ENCODE data around the gene ARMH1.
"Not testable (repeated sequence)": the region's sequence is repeated elsewhere in the genome, so short reads cannot be mapped to it uniquely, and the experiment has no call there.

The ARMH1 gene

DNA sequence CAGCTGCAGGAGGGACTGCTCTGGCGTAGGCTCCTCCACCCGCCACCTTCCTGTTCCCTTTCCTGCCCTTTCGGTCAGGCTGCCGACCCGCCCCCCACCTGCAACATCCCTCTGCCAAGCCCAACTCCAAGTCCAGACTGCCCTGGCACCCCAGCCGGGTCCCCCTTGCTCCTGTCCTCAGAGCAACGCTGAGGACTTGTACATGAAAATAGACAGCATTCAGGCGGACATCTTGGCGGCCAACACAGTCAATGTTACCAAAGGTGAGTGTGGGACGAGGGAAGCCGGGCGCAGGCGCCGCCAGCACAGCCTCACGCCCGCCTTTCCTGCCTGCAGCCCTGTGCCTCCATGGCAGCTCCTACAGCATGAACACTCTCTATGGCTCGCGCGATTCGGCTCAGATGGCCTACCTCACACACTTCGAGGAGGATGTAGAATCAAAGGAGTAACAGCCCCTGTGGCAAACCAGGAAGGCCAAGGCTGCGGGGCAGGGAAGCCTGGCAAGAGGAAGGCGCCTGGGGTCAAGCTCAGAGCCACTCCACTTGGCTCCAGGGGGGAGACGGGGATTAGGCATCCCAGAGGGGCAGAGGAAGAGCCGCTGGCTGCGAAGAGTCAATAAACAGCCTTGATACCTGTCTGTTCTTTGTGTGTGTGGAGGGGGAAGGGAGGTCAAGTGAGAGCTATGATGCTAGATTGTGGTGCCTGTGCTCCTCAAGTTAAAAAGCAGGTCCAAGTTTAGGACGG is 50.6 kb downstream of the ARMH1 start:
- DNase-seq = no peak

DNA sequence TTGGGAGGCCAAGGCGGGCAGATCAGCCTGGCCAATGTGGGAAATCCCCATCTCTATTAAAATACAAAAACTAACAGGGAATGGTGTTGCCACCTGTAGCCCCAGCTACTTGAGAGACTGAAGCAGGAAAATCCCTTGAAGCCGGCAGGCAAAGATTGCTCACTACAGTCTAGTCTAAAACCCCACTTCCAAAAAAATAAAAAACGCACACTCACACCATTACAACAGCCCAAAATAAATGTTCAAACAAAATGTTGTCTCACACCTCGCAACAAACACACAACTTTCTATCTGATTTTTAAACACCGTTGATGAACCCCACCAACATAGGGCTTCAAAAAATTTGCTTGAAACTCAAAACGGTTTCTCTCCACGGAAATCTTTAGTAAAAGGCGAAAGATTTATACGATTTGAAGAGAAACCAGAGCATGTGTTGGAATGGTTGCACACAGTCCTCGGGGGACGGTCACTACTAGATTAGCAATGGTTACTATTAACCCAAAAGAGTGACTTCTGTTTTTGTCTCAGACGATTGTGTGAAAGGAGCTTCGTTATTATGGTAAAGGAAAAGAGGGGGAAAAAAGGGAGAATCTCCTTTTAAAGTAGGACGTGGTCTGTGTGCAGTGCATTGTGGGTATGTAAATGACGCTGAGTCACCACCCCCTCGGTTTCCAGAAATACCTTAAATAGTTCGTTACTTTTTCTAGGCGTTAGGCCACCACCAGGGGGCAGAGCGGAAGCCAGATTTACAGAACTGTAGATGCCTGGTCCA is 56.4 kb downstream of the ARMH1 start, which contains the start of gene RNU5D-1:
Gene RNU5D-1, minus strand, starts transcription at position 430 of the 772 bp plus-strand sequence.
- peak; percentile 95 for DNase-seq

DNA sequence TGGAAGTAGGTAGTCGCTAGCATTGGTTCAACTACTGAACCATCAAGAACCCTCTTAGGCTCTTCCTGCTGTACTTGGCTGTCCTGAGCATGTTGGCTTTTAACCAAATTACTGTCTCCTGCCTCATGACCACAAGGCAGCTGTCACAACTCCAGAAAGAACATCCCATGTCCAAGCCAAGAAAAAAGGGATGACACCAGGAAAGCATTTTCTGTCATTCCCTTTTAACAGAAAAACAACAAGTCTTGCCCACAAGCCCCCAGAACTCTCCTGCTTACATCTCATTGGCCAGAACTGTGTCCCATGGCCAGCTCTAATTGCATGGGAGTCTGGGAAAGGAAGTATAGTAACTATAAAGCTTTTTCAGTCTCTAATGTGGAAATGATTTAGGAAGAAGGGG is 58.9 kb downstream of the ARMH1 start:
- DNase-seq = no peak

DNA sequence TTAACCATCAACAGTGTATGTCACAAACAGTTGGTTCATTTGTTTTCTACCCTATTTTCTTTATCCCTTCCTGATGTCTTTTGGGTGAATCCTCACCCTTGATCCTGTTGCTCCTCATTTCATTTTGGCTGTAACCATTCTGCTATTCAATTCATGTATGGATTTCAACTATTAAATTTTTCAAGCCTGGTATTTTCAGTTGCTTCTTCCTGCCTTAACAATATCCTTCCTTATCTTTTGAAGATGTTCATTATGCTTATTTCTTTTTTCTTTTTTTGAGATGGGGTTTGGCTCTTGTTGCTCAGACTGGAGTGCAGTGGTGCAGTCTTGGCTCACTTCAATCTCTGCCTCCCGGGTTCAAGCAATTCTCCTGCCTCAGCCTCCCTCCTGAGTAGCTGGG is 59.3 kb downstream of the ARMH1 start:
- no peak for DNase-seq

DNA sequence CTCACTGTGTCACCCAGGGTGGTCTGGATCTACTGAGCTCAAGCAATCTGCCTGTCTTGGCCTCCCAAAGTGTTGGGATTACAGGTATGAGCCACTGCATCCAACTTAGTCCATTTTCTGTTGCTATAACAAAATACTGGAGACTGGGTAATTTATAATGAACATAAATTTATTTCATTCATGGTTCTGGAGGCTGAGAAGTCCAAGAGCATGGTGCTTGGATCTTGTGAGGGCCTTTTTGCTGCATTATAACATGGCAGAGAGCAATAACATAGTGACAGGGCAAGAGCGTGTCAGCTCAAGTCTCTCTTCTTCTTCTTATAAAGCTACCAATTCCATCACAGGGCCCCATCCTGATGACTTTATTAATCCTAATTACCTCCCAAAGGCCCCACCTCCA is 61.5 kb downstream of the ARMH1 start:
- no peak for DNase-seq

DNA sequence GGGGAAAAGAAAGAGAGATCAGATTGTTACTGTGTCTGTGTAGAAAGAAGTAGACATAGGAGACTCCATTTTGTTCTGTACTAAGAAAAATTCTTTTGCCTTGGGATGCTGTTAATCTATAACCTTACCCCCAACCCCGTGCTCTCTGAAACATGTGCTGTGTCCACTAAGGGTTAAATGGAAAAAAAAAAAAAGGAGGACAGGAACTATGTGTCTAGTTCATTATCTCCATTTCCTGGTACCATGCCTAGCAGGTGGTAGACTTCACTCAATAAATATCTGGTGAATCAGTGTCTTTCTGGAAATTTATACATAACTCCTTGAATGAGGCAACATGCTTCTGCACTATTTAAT is 64.4 kb downstream of the ARMH1 start:
- not testable (repeated sequence) for DNase-seq

DNA sequence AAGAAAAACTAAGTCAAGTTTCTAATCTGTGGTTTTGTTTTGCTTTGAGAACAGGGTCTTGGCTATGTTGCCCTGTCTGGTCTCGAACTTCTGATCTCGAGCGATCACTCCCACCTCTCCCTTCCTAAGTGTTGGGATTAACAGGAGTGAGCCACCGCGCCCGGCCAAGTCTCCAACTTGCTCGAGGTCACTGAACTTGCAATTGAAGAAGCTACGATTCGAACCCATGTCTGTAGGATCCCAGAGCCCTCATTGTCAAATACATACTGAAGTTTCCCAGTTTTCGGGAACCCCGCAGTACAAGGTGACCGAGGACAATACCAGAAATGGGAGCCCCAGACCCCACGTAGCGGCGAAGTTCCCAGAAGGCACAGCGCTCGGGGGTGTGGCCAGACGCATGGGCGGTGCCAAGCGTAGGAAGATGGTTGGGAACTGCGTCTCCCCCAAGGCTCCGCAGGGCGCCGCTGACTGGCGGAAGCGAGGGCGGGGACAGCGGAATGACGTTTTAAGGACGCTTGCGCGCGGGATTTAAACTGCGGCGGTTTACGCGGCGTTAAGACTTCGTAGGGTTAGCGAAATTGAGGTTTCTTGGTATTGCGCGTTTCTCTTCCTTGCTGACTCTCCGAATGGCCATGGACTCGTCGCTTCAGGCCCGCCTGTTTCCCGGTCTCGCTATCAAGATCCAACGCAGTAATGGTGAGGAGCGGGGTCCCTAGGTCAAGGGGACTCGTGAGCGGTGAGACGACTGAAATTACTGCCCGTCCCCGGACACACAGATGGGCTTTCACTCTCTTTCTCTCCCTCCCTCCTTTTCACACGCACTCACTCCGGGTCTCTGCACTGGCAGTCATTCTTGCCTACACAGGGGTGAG is 65.0 kb downstream of the ARMH1 start, which contains the start of gene KIF2C:
Gene KIF2C, plus strand, starts transcription at position 531 of the 872 bp plus-strand sequence. Its CDS starts 96 bp downstream, at position 627.
- DNase-seq = peak; percentile 96

- DNase-seq = no peak
Measured at GRCh38 chr1:44740179-44740617, 65.7 kb downstream of the ARMH1 start.

DNA sequence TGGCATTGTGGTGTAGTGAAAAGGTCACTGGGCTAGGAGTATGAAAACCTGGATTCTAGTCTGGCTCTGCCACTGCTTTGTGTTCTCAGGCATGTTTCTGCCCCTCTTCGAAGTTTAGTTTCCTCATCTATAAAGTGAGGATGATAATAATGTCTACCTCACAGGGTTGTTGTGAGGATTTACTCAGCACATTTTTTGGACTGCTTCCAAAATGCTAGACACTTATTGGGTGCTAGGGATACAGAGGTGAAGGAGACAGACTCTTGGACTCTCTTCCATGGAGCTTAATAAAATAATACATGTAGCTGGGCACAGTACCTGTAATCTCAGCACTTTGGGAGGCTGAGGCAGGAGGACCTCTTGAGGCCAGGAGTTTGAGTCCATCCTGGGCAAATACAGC is 68.7 kb downstream of the ARMH1 start:
- DNase-seq = no peak

GRCh38 chr1:44747878-44748277 is 73.4 kb downstream of the ARMH1 start:
- DNase-seq = no peak

DNA sequence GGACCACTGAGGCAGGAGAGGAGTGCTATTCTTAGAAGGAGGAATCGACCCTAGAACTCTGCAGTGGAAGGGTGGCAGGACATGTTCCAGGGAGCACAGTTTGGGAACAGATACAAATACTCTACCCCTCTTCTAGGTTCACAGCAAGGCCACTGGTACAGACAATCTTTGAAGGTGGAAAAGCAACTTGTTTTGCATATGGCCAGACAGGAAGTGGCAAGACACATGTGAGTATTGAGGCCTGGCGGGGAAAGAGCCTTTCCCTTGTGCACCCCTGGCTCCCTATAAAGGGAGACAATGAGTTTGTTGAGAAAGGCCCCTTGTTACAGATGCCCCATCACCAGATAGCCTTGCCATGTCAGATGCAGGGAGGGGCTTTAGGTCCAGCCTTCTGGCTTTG is 82.9 kb downstream of the ARMH1 start:
- DNase-seq = no peak

DNA sequence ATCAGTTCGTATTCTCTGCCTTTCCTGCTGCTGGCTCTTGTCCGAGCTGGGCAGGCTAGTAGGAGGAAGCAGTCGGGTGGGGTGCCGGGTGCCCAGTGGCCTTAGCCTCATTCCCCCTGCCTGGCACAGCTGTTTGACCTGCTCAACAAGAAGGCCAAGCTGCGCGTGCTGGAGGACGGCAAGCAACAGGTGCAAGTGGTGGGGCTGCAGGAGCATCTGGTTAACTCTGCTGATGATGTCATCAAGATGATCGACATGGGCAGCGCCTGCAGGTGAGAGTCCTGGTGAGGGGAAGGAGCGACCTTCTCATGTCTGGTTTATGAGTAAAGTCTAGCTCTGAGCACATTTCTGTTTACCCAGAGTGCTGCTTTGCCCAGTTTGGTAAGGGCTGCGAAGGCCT is 84.6 kb downstream of the ARMH1 start:
- no peak for DNase-seq

GRCh38 chr1:44760876-44761275 is 86.4 kb downstream of the ARMH1 start:
- no peak for DNase-seq

DNA sequence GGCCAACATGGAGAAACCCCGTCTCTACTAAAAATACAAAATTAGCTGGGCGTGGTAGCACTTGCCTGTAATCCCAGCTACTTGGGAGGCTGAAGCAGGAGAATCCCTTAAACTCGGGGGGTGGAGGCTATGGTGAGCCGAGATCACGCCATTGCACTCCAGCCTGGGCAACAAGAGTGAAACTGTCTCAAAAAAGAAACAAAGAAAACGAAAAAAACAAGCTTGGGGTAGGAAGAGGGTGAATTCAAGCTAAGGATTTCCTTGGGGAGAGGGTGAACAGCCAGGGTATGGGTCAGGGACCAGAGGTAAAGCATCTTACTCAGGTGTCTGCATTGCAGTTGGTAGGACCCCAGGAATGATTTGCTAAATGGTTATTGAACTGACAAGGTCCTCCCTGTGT is 91.9 kb downstream of the ARMH1 start:
- not testable (repeated sequence) for DNase-seq
